AG09309 (cell line): ENCODE results near the gene EIF2B5.

ENCODE experiments used
- DNase-seq: peaks from one replicate; pipeline ENCODE4 v3.0.0-alpha.2; 2010; ENCODE audit warnings: low read depth
- H3K4me3 ChIP-seq: 2 replicates; pipeline ENCODE4 v1.5.1; 2011; ENCODE audit warnings: mild to moderate bottlenecking, low read depth, low read length, moderate library complexity; ENCODE audit not compliant: control insufficient read depth
- TF ChIP-seq, protein P1 (sequence below): IDR thresholded peaks from 2 replicates; pipeline ENCODE4 v1.5.1; 2011; ENCODE audit warnings: mild to moderate bottlenecking, low read depth, low read length, inconsistent platforms; ENCODE audit not compliant: insufficient read depth, control insufficient read depth; ENCODE audit errors: missing control alignments

EIF2B5 gene

DNA sequence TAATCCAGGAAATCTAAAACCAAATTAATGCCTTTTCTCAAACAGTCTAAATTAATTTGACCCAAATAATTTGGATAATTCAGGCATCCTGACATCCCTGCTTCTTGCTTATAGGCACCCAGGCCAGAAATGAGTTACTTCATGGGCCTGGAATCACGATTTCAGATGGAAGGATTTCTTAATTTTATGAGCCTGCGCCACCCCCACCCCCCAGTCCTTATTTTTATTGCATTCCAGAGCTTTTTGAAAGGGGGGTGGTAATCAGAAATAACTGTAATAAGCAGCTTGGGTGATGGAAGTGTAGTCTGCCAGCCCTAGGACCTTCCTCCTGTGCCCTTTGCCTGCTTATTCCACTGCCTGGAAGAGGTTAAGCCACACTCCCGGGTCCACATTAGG lies 40.8 kb downstream of the EIF2B5 start:
- TF ChIP-seq, protein P1, sequence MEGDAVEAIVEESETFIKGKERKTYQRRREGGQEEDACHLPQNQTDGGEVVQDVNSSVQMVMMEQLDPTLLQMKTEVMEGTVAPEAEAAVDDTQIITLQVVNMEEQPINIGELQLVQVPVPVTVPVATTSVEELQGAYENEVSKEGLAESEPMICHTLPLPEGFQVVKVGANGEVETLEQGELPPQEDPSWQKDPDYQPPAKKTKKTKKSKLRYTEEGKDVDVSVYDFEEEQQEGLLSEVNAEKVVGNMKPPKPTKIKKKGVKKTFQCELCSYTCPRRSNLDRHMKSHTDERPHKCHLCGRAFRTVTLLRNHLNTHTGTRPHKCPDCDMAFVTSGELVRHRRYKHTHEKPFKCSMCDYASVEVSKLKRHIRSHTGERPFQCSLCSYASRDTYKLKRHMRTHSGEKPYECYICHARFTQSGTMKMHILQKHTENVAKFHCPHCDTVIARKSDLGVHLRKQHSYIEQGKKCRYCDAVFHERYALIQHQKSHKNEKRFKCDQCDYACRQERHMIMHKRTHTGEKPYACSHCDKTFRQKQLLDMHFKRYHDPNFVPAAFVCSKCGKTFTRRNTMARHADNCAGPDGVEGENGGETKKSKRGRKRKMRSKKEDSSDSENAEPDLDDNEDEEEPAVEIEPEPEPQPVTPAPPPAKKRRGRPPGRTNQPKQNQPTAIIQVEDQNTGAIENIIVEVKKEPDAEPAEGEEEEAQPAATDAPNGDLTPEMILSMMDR: no peak
- H3K4me3 ChIP-seq: peak overlapping the region; percentile 82
- DNase-seq: no peak

DNA sequence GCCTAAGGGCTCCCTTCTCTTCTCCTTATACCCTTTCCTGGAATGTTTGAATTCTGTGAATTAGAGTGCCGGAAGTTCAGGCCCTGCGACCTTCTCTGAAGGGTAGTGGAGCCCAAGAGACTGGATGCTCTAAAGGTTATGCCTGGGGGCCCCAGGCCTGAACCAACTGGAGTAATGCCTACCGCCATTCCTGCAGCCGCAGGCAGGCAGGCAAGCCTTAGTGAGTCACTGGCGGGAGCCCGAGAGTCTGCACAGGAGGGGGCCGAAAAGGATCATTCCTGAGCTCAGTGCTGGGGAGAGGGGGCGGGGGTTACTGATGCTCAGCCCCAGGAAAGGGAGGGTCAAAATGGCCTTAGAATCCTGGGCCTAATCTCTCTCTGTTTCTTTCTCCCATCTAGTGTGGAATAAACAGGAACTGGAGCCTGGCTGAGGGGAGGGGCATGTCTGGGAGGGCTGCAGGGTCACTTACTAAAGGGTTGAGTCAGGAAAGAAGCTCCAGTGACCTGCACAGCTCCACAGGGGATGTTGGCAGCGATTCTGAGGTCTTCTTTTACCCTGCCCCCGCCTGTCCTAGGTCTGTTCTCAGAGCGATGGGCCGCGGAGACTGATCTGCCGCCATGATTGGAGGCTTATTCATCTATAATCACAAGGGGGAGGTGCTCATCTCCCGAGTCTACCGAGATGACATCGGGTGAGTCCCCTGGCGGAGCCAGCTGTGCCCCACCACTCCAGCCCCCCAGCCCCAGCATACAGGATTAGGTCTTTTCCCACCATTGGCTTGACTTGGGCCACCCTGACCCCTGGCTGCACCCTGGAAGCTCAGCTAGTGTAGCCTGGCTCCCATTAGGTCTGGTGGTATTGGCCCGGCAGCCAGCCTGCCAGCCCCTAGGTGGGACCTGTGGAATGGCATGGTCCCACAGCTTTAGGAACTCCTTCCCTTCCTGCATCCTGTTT lies 41.5 kb downstream of the EIF2B5 start:
- H3K4me3 ChIP-seq: peak overlapping the region; percentile 82
- TF ChIP-seq, protein P1: no peak
- DNase-seq: peak; percentile 84

DNA sequence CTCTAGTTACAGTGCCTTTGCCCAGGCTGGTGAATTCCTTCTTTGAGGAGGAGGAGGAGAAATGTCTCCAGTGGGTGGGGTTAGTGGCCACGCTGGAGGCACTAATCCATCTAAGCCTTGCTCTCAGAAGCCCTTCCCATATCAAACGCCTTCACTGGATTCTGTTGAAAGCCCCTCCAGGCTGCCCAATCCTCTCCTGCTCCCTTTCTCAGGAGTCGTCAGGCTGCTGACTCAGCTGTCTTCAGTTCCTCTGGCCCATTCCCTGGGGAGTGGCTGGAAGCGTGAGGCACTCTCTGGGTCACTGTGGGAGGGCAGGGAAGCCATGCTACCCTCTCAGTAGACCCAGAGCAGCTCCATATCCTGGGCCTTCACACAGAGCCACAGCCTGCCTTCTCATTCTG lies 42.2 kb downstream of the EIF2B5 start:
- H3K4me3 ChIP-seq: peak overlapping the region; percentile 82
- no peak for DNase-seq

DNA sequence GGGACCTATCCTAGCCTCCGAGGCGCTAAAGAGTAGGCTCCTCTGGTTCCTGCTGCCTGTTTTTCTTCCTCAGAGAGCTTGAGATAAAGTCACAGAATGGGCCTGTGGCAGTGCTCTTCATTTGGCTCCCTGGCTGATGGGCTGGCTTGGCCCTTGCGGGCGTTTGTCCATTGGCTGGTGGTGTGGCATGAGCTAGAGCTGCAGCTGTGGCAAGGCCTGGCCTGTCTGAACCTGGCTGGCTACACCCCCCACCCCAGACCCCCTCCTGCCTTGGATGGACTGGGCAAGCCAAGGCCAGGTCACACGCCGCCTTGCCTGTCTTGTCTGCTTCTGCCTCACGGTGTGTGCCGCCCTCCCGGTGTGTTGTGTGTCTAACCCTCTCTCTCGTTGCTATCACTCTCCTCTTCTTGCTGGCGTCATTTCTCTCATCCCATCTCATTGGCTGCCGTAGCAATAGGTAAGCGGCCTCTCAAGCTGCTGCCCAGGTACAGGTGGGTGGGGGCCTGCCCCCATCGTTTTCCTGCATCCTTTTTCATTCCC lies 42.7 kb downstream of the EIF2B5 start:
- H3K4me3 ChIP-seq: peak overlapping the region; percentile 0; the same call in 1 of the 2 replicates

More for the DNA sequence above, 42.2 kb downstream of the EIF2B5 start:
- TF ChIP-seq, protein P1: no peak

DNA sequence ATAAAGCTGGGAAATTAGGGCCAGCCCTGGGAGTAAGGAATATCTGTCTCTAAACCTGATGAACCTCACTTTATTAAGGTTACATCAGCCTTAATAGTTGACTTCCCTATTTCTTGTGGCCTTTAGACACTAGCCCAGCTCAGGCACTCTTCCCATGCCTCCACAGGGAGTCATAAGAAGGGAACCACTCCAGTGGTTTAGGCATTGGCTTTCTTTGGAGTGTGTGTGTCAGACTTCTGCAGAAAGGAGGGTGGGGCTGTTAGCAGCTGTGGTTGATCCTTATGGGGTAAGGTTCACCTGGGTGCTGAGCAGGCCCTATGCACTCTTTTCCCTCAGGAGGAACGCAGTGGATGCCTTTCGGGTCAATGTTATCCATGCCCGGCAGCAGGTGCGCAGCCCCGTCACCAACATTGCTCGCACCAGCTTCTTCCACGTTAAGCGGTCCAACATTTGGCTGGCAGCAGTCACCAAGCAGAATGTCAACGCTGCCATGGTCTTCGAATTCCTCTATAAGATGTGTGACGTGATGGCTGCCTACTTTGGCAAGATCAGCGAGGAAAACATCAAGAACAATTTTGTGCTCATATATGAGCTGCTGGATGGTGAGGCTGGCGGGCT lies 43.5 kb downstream of the EIF2B5 start:
- DNase-seq: no peak
- no peak overlapping the region for H3K4me3 ChIP-seq
- TF ChIP-seq, protein P1: no peak

More for the DNA sequence above, 42.7 kb downstream of the EIF2B5 start:
- DNase-seq: no peak
- TF ChIP-seq, protein P1: no peak

DNA sequence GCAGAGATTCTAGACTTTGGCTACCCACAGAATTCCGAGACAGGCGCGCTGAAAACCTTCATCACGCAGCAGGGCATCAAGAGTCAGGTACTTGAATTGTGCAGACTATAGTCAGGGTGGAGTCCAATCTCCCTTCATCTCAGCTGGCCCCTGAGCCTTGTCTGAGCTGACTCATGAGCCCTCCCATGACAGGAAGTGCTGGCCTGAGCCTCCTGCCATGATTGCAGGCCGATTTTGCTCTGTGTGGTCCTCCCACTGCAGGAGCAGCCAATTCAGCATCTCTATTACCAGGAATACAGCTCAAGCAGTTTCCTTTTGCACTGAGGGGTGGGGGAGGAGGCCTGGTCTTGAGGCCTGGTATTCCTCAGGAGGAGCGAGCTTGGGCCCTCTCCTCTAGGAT lies 45.0 kb downstream of the EIF2B5 start:
- no peak overlapping the region for H3K4me3 ChIP-seq
- no peak for DNase-seq
- TF ChIP-seq, protein P1: no peak
